Sigmoid colon (tissue), 4 donors: ENCODE results near the gene CCNY.

Source experiments
- CTCF ChIP-seq, 4 experiments: fragments of 450-650 bp in 3 of 4; fragments of 200-600 bp in 1 of 4; IDR thresholded peaks; one replicate each; pipeline ENCODE4 v1.5.1; 2016 to 2019; ENCODE audit warnings: antibody characterized with exemption in 4 of 4, mild to moderate bottlenecking in 3 of 4, moderate library complexity in 2 of 4
- POLR2A ChIP-seq, 2 donors: fragments of 450-650 bp; IDR thresholded peaks; one replicate each; pipeline ENCODE4 v1.6.1; 2016; ENCODE audit warnings: antibody characterized with exemption in 2 of 2, mild to moderate bottlenecking in 2 of 2, moderate library complexity in 2 of 2
- POLR2AphosphoS5 ChIP-seq, 4 donors: sonication (generic); formaldehyde crosslinking; IDR thresholded peaks; one replicate each; pipeline ENCODE4 v1.6.1; 2017; ENCODE audit warnings: antibody characterized with exemption in 4 of 4

GRCh38 chr10:35458500-35459448, 122.5 kb downstream of the CCNY start:
- no peak for TF ChIP-seq POLR2A (IDR thresholded peaks at IDR 0.05)
- TF ChIP-seq CTCF (IDR thresholded peaks at IDR 0.05), result no peak
- no peak for TF ChIP-seq POLR2AphosphoS5 (IDR thresholded peaks at IDR 0.05)
